Mesenchymal stem cell (in vitro differentiated cells and primary cell): ENCODE results near the gene C2orf68.
A peak's percentile ranks its signal among the peaks of the same experiment; 100 is the strongest.
"Not testable (repeated sequence)": the region's sequence is repeated elsewhere in the genome, so short reads cannot be mapped to it uniquely, and the experiment has no call there.

ENCODE experiments used
- DNase-seq: peaks from one replicate; pipeline ENCODE4 v3.0.0-alpha.2; 2013
- H2AFZ ChIP-seq: one replicate; pipeline ENCODE4 v1.6.1; 2013; ENCODE audit warnings: low read depth, mild to moderate bottlenecking, control low read depth, inconsistent platforms, low read length, moderate library complexity
- H2AK5ac ChIP-seq: 2 replicates; pipeline ENCODE4 v1.6.1; 2013; ENCODE audit warnings: low read length, moderate library complexity, mild to moderate bottlenecking, inconsistent platforms; ENCODE audit not compliant: severe bottlenecking
- H2BK120ac ChIP-seq: one replicate; pipeline ENCODE4 v1.6.1; 2013; ENCODE audit warnings: low read depth, mild to moderate bottlenecking, inconsistent platforms, low read length, moderate library complexity
- H2BK12ac ChIP-seq, 2 experiments: one replicate each; pipeline ENCODE4 v1.6.1; 2013; ENCODE audit warnings: inconsistent platforms in 2 of 2, low read length in 2 of 2, mild to moderate bottlenecking in 2 of 2, moderate library complexity in 2 of 2, control low read depth in 1 of 2
- H2BK15ac ChIP-seq: one replicate; pipeline ENCODE4 v1.6.1; 2013; ENCODE audit warnings: mild to moderate bottlenecking, low read depth, inconsistent platforms; ENCODE audit not compliant: poor library complexity, severe bottlenecking
- H2BK5ac ChIP-seq: 2 replicates; pipeline ENCODE4 v1.6.1; 2013; ENCODE audit warnings: low read depth, mild to moderate bottlenecking, low read length, control low read depth, inconsistent platforms; ENCODE audit not compliant: poor library complexity, severe bottlenecking
- H3K14ac ChIP-seq, 2 experiments: one replicate each; pipeline ENCODE4 v1.6.1; 2013; ENCODE audit warnings: inconsistent platforms in 2 of 2, low read length in 2 of 2, control low read depth in 1 of 2, mild to moderate bottlenecking in 1 of 2, moderate library complexity in 1 of 2
- H3K18ac ChIP-seq, 2 experiments: one replicate each; pipeline ENCODE4 v1.6.1; 2013; ENCODE audit warnings: inconsistent platforms in 2 of 2, low read length in 2 of 2, control low read depth in 1 of 2, low read depth in 1 of 2, mild to moderate bottlenecking in 1 of 2
- H3K23ac ChIP-seq, 2 experiments: one replicate each; pipeline ENCODE4 v1.6.1; 2013; ENCODE audit warnings: inconsistent platforms in 2 of 2, low read length in 2 of 2, mild to moderate bottlenecking in 2 of 2, moderate library complexity in 2 of 2, control low read depth in 1 of 2
- H3K27ac ChIP-seq: 2 replicates; pipeline ENCODE4 v1.5.1; 2013; ENCODE audit warnings: mild to moderate bottlenecking, moderate library complexity, low read length, control low read depth, inconsistent platforms; ENCODE audit not compliant: poor library complexity, severe bottlenecking
- H3K27me3 ChIP-seq, 2 experiments: 2 replicates each; pipeline versions ENCODE4 v1.6.1 to v1.7.0; 2013; ENCODE audit warnings: low read length in 2 of 2, mild to moderate bottlenecking in 2 of 2, moderate library complexity in 2 of 2, control low read depth in 1 of 2, inconsistent platforms in 1 of 2; ENCODE audit not compliant: control insufficient read depth in 1 of 2, insufficient read depth in 1 of 2
- H3K36me3 ChIP-seq, 2 experiments: 2 replicates each; pipeline versions ENCODE4 v1.6.1 to v1.7.0; 2013; ENCODE audit warnings: low read length in 2 of 2, control low read depth in 1 of 2, inconsistent platforms in 1 of 2, low read depth in 1 of 2, mild to moderate bottlenecking in 1 of 2; ENCODE audit not compliant: insufficient read depth in 2 of 2, control insufficient read depth in 1 of 2
- H3K4ac ChIP-seq, 2 experiments: one replicate each; pipeline ENCODE4 v1.6.1; 2013; ENCODE audit warnings: inconsistent platforms in 2 of 2, low read length in 2 of 2, mild to moderate bottlenecking in 2 of 2, moderate library complexity in 2 of 2, control low read depth in 1 of 2, low read depth in 1 of 2
- H3K4me1 ChIP-seq: 2 replicates; pipeline ENCODE4 v1.6.1; 2013; ENCODE audit warnings: low read depth, low read length, control low read depth; ENCODE audit not compliant: control insufficient read depth, insufficient read depth
- H3K4me2 ChIP-seq: 2 replicates; pipeline ENCODE4 v1.6.1; 2013; ENCODE audit warnings: low read length, mild to moderate bottlenecking, inconsistent platforms; ENCODE audit not compliant: poor library complexity, severe bottlenecking
- H3K4me3 ChIP-seq, 2 experiments: 2 replicates each; pipeline versions ENCODE4 v1.5.1 to v1.7.0; 2013; ENCODE audit warnings: low read length in 2 of 2, mild to moderate bottlenecking in 2 of 2, control low read depth in 1 of 2, low read depth in 1 of 2; ENCODE audit not compliant: insufficient read depth in 1 of 2
- H3K79me1 ChIP-seq: replicated peaks from 2 replicates; pipeline ENCODE4 v1.6.1; 2013; ENCODE audit warnings: mild to moderate bottlenecking, control low read depth, low read length, inconsistent platforms; ENCODE audit not compliant: poor library complexity, severe bottlenecking
- H3K9ac ChIP-seq: 2 replicates; pipeline ENCODE4 v1.7.0; 2013; ENCODE audit warnings: mild to moderate bottlenecking, low read length, moderate library complexity
- H3K9me3 ChIP-seq: 2 replicates; pipeline ENCODE4 v1.7.0; 2013; ENCODE audit warnings: mild to moderate bottlenecking, low read length; ENCODE audit not compliant: control insufficient read depth
- H4K8ac ChIP-seq: one replicate; pipeline ENCODE4 v1.6.1; 2013; ENCODE audit warnings: inconsistent platforms, mild to moderate bottlenecking, low read length, moderate library complexity
- H4K91ac ChIP-seq: one replicate; pipeline ENCODE4 v1.6.1; 2013; ENCODE audit warnings: mild to moderate bottlenecking, low read length, inconsistent platforms
- WGBS: methylation state at CpG from one replicate; pipeline ENCODE4 v1.1.7; 2013; ENCODE audit warnings: mixed read lengths; 5-methylcytosine and 5-hydroxymethylcytosine counted together

Gene C2orf68

DNA sequence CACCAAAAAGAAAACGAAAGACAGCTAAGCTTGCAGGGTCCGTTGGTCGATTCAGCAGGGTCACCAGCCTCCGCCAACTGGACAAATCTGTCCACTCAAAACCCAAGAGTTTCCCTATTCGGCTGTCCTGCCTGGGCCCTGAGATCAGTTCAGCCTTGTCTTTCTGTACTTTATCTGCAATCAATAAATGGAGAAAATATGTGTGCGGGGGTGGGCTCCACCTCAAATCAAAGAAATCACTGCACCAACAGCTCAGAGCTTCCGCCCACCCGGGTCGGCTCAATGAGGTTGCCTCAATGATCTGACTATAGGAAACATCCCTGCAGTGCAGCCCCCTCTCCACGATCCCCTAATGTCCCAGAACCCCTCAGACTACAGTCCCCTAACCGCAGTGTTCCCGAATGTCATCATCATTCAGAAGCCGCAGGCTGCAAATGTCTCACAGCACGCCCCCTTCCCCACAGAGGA lies 51.0 kb downstream of the C2orf68 start:
- H3K23ac ChIP-seq: no peak overlapping the region
- peak overlapping the region; percentile 77 for H2BK120ac ChIP-seq
- H3K4me2 ChIP-seq: peak overlapping the region; percentile 90
- H3K4me3 ChIP-seq: peak overlapping the region; percentile 86 to 95
- DNase-seq: no peak
- H2BK5ac ChIP-seq: no peak overlapping the region
- H3K4ac ChIP-seq: peak overlapping the region in 1 of 2 experiments; percentile 44
- H3K9me3 ChIP-seq: no peaks in the 10 kb centered on the region
- H4K91ac ChIP-seq: no peak overlapping the region
- H3K36me3 ChIP-seq: peaks cover 11 to 28% of the 10 kb centered on the region in 2 experiments
- H3K27me3 ChIP-seq: no peaks in the 10 kb centered on the region
- no peak overlapping the region for H3K14ac ChIP-seq
- no peak overlapping the region for H3K27ac ChIP-seq
- H2AK5ac ChIP-seq: no peak overlapping the region
- 11% methylated on average over 13 of the region's 14 CpGs for WGBS
- H2AFZ ChIP-seq: no peak overlapping the region
- peaks cover 19% of the 10 kb centered on the region for H3K79me1 ChIP-seq
- H3K18ac ChIP-seq: peak overlapping the region in 1 of 2 experiments; percentile 5
- H3K4me1 ChIP-seq: peaks cover 6% of the 10 kb centered on the region
- no peak overlapping the region for H2BK12ac ChIP-seq
- H4K8ac ChIP-seq: no peak overlapping the region
- peak overlapping the region; percentile 96 for H3K9ac ChIP-seq
- no peak overlapping the region for H2BK15ac ChIP-seq

DNA sequence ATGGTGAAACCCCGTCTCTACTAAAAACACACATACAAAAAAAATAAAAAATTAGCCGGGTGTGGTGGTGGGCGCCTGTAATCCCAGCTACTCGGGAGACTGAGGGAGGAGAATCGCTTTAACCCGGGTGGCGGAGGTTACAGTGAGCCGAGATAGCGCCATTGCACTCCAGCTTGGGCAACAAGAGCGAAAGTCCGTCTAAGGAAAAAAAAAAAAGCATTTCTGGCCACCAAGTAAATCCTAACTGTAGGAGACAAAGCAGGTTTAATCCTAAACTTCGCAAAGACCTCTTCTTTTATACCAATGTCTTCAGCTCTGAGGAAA lies 51.5 kb downstream of the C2orf68 start:
- H3K4me1 ChIP-seq: not testable (repeated sequence)

DNA sequence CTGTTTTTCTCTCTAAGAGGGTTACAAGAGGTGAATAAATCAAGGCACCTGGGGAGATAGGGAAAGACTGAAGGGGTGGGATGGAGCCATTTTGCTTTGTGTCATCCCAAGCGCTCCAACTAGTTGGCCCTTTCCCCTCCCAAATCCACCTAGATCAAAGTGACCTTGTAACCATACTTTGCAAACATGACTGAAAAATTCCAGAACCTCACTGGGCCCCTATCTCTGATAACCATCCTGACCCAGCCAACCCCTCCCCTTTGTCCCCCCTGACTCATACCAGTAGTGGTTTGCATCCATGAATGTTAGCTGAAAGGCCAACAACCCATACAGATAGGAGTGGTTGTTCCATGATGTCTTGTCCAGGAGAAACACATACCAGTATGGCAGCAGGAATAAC lies 53.7 kb downstream of the C2orf68 start:
- Histone ChIP-seq H2BK5ac (no peak overlapping the region), H3K9ac (no peak overlapping the region), H4K91ac (no peak overlapping the region), H2BK15ac (no peak overlapping the region), H2AFZ (no peak overlapping the region), H3K18ac (no peak overlapping the region), H3K79me1 (peaks cover 26% of the 10 kb centered on the region), H3K4me3 (no peak overlapping the region), H2BK120ac (no peak overlapping the region), H3K14ac (no peak overlapping the region), H4K8ac (no peak overlapping the region), H3K36me3 (peaks cover 28 to 53% of the 10 kb centered on the region in 2 experiments), H3K4me2 (no peak overlapping the region), H2BK12ac (no peak overlapping the region), H2AK5ac (no peak overlapping the region), H3K4ac (no peak overlapping the region), H3K23ac (no peak overlapping the region), H3K27me3 (no peaks in the 10 kb centered on the region), H3K9me3 (no peaks in the 10 kb centered on the region), H3K4me1 (peaks cover 6% of the 10 kb centered on the region), H3K27ac (no peak overlapping the region)
- DNase-seq: no peak
- 100% methylated on average over 1 of the region's 1 CpG for WGBS

More for the DNA sequence above, 51.5 kb downstream of the C2orf68 start:
- H2AFZ ChIP-seq, DNase-seq, H2AK5ac ChIP-seq, H3K14ac ChIP-seq, H3K27me3 ChIP-seq, H4K8ac ChIP-seq, H2BK12ac ChIP-seq, H3K4ac ChIP-seq, H3K27ac ChIP-seq, H3K23ac ChIP-seq, H2BK5ac ChIP-seq, H3K18ac ChIP-seq, H3K9me3 ChIP-seq, H2BK15ac ChIP-seq, H4K91ac ChIP-seq, H2BK120ac ChIP-seq: not testable (repeated sequence)
- H3K4me2 ChIP-seq: peak overlapping the region; percentile 90
- peaks cover 19% of the 10 kb centered on the region for H3K79me1 ChIP-seq
- WGBS: 86% methylated on average over 12 of the region's 12 CpGs
- H3K36me3 ChIP-seq: peaks cover 11 to 33% of the 10 kb centered on the region in 2 experiments
- peak overlapping the region; percentile 96 for H3K9ac ChIP-seq
- peak overlapping the region; percentile 86 to 95 for H3K4me3 ChIP-seq

DNA sequence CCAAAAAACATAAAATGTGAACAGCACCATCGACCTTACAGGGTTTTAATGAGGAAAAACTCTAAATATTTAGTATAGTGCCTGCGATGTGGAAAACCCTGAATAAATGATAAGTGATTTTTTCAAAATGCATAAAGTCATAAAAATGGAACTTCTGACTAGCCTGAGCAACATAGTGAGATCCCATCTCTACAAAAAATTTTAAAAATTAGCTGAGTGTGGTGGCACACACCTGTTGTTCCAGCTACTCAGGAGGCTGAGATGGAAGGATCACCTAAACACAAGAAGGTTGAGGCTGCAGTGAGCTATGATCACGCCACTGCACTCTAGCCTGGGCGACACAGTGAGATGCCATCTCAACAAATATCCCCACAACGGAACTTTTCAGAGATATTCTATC lies 54.7 kb downstream of the C2orf68 start:
- Histone ChIP-seq H3K23ac (no peak overlapping the region), H2BK120ac (no peak overlapping the region), H3K18ac (no peak overlapping the region), H3K27me3 (no peaks in the 10 kb centered on the region), H3K4me2 (no peak overlapping the region), H3K4me3 (no peak overlapping the region), H3K14ac (no peak overlapping the region), H4K8ac (no peak overlapping the region), H3K4ac (no peak overlapping the region), H3K9me3 (no peaks in the 10 kb centered on the region), H2BK15ac (no peak overlapping the region), H3K4me1 (peaks cover 6% of the 10 kb centered on the region), H3K79me1 (peaks cover 26% of the 10 kb centered on the region), H2AFZ (no peak overlapping the region), H2BK5ac (no peak overlapping the region), H4K91ac (no peak overlapping the region), H2AK5ac (no peak overlapping the region), H2BK12ac (no peak overlapping the region), H3K27ac (no peak overlapping the region), H3K9ac (no peak overlapping the region), H3K36me3 (peaks cover 37 to 63% of the 10 kb centered on the region in 2 experiments)
- WGBS: 90% methylated on average over 4 of the region's 5 CpGs
- DNase-seq: no peak
